Ascending aorta (tissue), 2 donors: ENCODE results near the gene HES1. TPM values are rescaled to one million over a fixed set of nuclear protein-coding genes. Genes with fewer than 3 reads are reported as not detected.
"Not testable (repeated sequence)": the region's sequence is repeated elsewhere in the genome, so short reads cannot be mapped to it uniquely, and the experiment has no call there.

ENCODE experiments used
- DNase-seq, 2 donors: peaks; one replicate each; pipeline ENCODE4 v3.0.0-alpha.2; 2019; ENCODE audit warnings: low spot score in 2 of 2
- H3K27ac ChIP-seq, 2 donors: fragments of 200-600 bp; sonication (generic); one replicate each; pipeline ENCODE4 v1.5.1; 2016 to 2017; ENCODE audit warnings: mild to moderate bottlenecking in 1 of 2
- H3K27me3 ChIP-seq: fragments of 200-600 bp; sonication (generic); one replicate; pipeline ENCODE4 v1.5.1; 2017
- H3K36me3 ChIP-seq, 2 donors: fragments of 200-600 bp; sonication (generic); one replicate each; pipeline ENCODE4 v1.5.1; 2016
- H3K4me1 ChIP-seq, 2 donors: fragments of 200-600 bp; sonication (generic); one replicate each; pipeline ENCODE4 v1.5.1; 2016 to 2017; ENCODE audit warnings: mild to moderate bottlenecking in 1 of 2
- H3K4me3 ChIP-seq, 2 donors: fragments of 200-600 bp; sonication (generic); one replicate each; pipeline ENCODE4 v1.5.1; 2016 to 2017; ENCODE audit warnings: mild to moderate bottlenecking in 1 of 2
- H3K9me3 ChIP-seq, 2 donors: fragments of 200-600 bp; sonication (generic); one replicate each; pipeline ENCODE4 v1.5.1; 2016
- CTCF ChIP-seq, 3 experiments: fragments of 200-600 bp in 2 of 3; fragments of 450-650 bp in 1 of 3; sonication (generic) in 2 of 3; IDR thresholded peaks; one replicate each; pipeline ENCODE4 v1.5.1; 2016 to 2019; ENCODE audit warnings: antibody characterized with exemption in 3 of 3, mild to moderate bottlenecking in 1 of 3, moderate library complexity in 1 of 3
- intact Hi-C: fragments of 100-400 bp; cut with DNase I; formaldehyde crosslinking; loops from one replicate; pipeline ENCODE4 v1.15.1; 2023
- total RNA-seq: library from RNA; depleted of rRNA; stranded (reverse); fragments of >200 nt; gene quantifications from one replicate; pipeline ENCODE4 v1.1.0, GENCODE V29; 2016

HES1 gene
- total RNA-seq, 1 donor from 2014 or later, result 22.6 TPM

- H3K4me3 ChIP-seq, result no peak overlapping the region
- no peak for DNase-seq
- no peaks in the 10 kb centered on the region for H3K36me3 ChIP-seq
- no peaks in the 10 kb centered on the region for H3K27me3 ChIP-seq
- H3K9me3 ChIP-seq, result no peaks in the 10 kb centered on the region
- no peak overlapping the region for H3K27ac ChIP-seq
- no peak for TF ChIP-seq CTCF (IDR thresholded peaks at IDR 0.05)
- intact Hi-C loops, result no loop called here
- no peaks in the 10 kb centered on the region for H3K4me1 ChIP-seq
Measured at GRCh38 chr3:194124193-194124592, 11.8 kb upstream of the HES1 start.

- H3K36me3 ChIP-seq, result no peaks in the 10 kb centered on the region
- DNase-seq, result no peak
- no peaks in the 10 kb centered on the region for H3K9me3 ChIP-seq
- intact Hi-C loops, result no loop called here
- no peak overlapping the region for H3K4me3 ChIP-seq
- TF ChIP-seq CTCF (IDR thresholded peaks at IDR 0.05), result no peak
- no peak overlapping the region for H3K27ac ChIP-seq
- H3K4me1 ChIP-seq, result peaks cover 9 to 10% of the 10 kb centered on the region in 2 donors
- H3K27me3 ChIP-seq, result no peaks in the 10 kb centered on the region
Measured at GRCh38 chr3:194125442-194125841, 10.5 kb upstream of the HES1 start.

GRCh38 chr3:194126790-194127189, 9.2 kb upstream of the HES1 start:
- TF ChIP-seq CTCF (IDR thresholded peaks at IDR 0.05), result no peak

GRCh38 chr3:194128202-194128918, 7.6 kb upstream of the HES1 start:
- Histone ChIP-seq H3K36me3 (no peaks in the 10 kb centered on the region), H3K27ac (no peak overlapping the region), H3K4me1 (peaks cover 10 to 18% of the 10 kb centered on the region in 2 donors), H3K4me3 (no peak overlapping the region), H3K27me3 (no peaks in the 10 kb centered on the region), H3K9me3 (no peaks in the 10 kb centered on the region)
- no peak for TF ChIP-seq CTCF (IDR thresholded peaks at IDR 0.05)
- peak in 1 of 2 donors; percentile 15 for DNase-seq
- intact Hi-C loops, result no loop called here

More at GRCh38 chr3:194126790-194127189, 9.2 kb upstream of the HES1 start:
- Histone ChIP-seq H3K27ac (no peak overlapping the region), H3K4me3 (no peak overlapping the region), H3K4me1 (peaks cover 10 to 18% of the 10 kb centered on the region in 2 donors), H3K27me3 (no peaks in the 10 kb centered on the region), H3K9me3 (no peaks in the 10 kb centered on the region), H3K36me3 (no peaks in the 10 kb centered on the region)
- DNase-seq, result no peak
- intact Hi-C loops, result no loop called here

GRCh38 chr3:194128919-194129295, 7.0 kb upstream of the HES1 start:
- intact Hi-C loops, H3K36me3 ChIP-seq, H3K9me3 ChIP-seq, DNase-seq, H3K27me3 ChIP-seq, H3K4me3 ChIP-seq, H3K27ac ChIP-seq: not testable (repeated sequence)
- H3K4me1 ChIP-seq, result peaks cover 10 to 18% of the 10 kb centered on the region in 2 donors

GRCh38 chr3:194129581-194130133, 6.3 kb upstream of the HES1 start:
- H3K27ac ChIP-seq, result peak overlapping the region in 1 of 2 donors; percentile 34
- intact Hi-C loops, result loop anchor here (5.0 to 10.0 kb wide), 2 partner anchors 42 to 1765 kb away; no protein-coding TSS in a partner anchor
- no peak overlapping the region for H3K4me3 ChIP-seq
- no peak for TF ChIP-seq CTCF (IDR thresholded peaks at IDR 0.05)
- no peaks in the 10 kb centered on the region for H3K9me3 ChIP-seq
- H3K36me3 ChIP-seq, result no peaks in the 10 kb centered on the region
- DNase-seq, result no peak
- no peaks in the 10 kb centered on the region for H3K27me3 ChIP-seq
- peaks cover 10 to 18% of the 10 kb centered on the region in 2 donors for H3K4me1 ChIP-seq
